ENCODE data around the gene TOR3A. TPM values are rescaled to one million over a fixed set of nuclear protein-coding genes. Genes with fewer than 3 reads are reported as not detected.
"Not testable (repeated sequence)": the region's sequence is repeated elsewhere in the genome, so short reads cannot be mapped to it uniquely, and the experiment has no call there.

Gene TOR3A
- total RNA-seq, 1 experiment from 2014 or later, result 25.2 TPM

DNA sequence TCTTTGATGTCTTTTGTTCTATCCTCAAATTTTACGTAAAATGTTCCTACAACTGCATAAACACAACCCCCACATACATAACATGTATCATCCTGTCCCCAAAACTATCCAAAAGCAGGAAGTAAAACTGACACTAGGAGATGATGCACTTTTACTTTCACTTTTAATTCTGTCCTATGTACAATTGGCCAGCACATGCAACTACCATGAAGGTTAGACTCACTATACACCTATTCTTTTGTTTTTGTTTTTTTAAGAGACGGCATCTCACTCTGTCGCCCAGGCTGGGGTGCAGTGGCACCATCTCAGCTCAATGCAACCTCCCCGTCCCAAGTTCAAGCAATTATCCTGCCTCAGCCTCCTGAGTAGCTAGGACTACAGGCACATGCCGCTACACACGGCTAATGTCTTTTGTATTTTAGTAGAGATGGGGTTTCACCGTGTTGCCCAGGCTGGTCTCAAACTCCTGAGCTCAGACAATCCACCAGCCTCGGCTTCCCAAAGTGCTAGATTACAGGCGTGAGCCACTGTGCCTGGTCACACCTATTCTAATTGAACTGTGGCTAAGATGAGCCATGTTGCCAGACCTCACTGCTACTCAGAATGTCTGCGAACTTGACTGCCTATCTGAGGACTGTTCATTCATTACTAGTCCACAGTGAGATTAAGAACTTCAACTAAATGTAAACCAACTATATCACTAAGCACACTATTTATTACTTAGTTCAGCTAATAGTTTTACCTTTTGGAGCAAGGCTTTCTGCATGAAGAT, 48.0 kb downstream of the TOR3A start:
- TF ChIP-seq, protein P1, sequence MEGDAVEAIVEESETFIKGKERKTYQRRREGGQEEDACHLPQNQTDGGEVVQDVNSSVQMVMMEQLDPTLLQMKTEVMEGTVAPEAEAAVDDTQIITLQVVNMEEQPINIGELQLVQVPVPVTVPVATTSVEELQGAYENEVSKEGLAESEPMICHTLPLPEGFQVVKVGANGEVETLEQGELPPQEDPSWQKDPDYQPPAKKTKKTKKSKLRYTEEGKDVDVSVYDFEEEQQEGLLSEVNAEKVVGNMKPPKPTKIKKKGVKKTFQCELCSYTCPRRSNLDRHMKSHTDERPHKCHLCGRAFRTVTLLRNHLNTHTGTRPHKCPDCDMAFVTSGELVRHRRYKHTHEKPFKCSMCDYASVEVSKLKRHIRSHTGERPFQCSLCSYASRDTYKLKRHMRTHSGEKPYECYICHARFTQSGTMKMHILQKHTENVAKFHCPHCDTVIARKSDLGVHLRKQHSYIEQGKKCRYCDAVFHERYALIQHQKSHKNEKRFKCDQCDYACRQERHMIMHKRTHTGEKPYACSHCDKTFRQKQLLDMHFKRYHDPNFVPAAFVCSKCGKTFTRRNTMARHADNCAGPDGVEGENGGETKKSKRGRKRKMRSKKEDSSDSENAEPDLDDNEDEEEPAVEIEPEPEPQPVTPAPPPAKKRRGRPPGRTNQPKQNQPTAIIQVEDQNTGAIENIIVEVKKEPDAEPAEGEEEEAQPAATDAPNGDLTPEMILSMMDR (IDR thresholded peaks at IDR 0.05; ENCODE audit: insufficient read depth in 1 of 2, low read depth in 1 of 2, low read length in 1 of 2, severe bottlenecking in 1 of 2, unreplicated experiment in 1 of 2), result no peak
- no peak for DNase-seq
- CTCF ChIA-PET, result no interaction called here
- Histone ChIP-seq H3K27me3 (replicated peaks; ENCODE audit: control insufficient read depth, insufficient read depth, low read length) (no peaks in the 10 kb centered on the region), H3K4me3 (ENCODE audit: low read depth, low read length) (no peak overlapping the region), H3K4me1 (peaks cover 9% of the 10 kb centered on the region; the same call in 1 of the 2 replicates), H3K9me3 (no peaks in the 10 kb centered on the region; the same call in 1 of the 2 replicates), H3K36me3 (ENCODE audit: control insufficient read depth, insufficient read depth, low read length) (no peaks in the 10 kb centered on the region; the same call in 1 of the 2 replicates)
- H3K9me3 Mint-ChIP-seq (ENCODE audit: unreplicated experiment), result no peaks in the 10 kb centered on the region
- BruUV-seq (replicated peaks), result no TSS peak
- POLR2A ChIA-PET, result no interaction called here
- no peak overlapping the region for H3K4me3 Mint-ChIP-seq (ENCODE audit: unreplicated experiment)
- H3K4me1 Mint-ChIP-seq (ENCODE audit: low read depth, unreplicated experiment), result peaks cover 7% of the 10 kb centered on the region
- no peak overlapping the region for H3K27ac Mint-ChIP-seq (ENCODE audit: unreplicated experiment)
- intact Hi-C loops (cut with micrococcal nuclease; ENCODE audit: unreplicated experiment), result no loop called here
- peaks cover 32% of the 10 kb centered on the region for H3K36me3 Mint-ChIP-seq (ENCODE audit: insufficient read depth, unreplicated experiment)
- H3K27me3 Mint-ChIP-seq (ENCODE audit: insufficient read depth, unreplicated experiment), result no peaks in the 10 kb centered on the region

DNA sequence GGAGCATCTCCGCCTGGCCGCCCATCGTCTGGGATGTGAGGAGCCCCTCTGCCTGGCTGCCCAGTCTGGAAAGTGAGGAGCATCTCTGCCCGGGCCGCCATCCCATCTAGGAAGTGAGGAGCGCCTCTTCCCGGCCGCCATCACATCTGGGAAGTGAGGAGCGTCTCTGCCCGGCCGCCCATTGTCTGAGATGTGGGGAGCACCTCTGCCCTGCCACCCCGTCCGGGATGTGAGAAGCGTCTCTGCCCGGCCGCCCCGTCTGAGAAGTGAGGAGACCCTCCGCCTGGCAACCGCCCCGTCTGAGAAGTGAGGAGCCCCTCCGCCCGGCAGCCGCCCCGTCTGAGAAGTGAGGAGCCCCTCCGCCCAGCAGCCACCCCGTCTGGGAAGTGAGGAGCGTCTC, 53.3 kb downstream of the TOR3A start:
- BruUV-seq (replicated peaks); H3K4me3 ChIP-seq (ENCODE audit: low read depth, low read length); CTCF ChIA-PET; H3K36me3 ChIP-seq (ENCODE audit: control insufficient read depth, insufficient read depth, low read length); DNase-seq; H3K9me3 ChIP-seq; POLR2A ChIA-PET; H3K4me1 Mint-ChIP-seq (ENCODE audit: low read depth, unreplicated experiment); H3K27ac Mint-ChIP-seq (ENCODE audit: unreplicated experiment); H3K4me3 Mint-ChIP-seq (ENCODE audit: unreplicated experiment); H3K27me3 ChIP-seq (replicated peaks; ENCODE audit: control insufficient read depth, insufficient read depth, low read length); H3K27me3 Mint-ChIP-seq (ENCODE audit: insufficient read depth, unreplicated experiment); H3K4me1 ChIP-seq; intact Hi-C loops (cut with micrococcal nuclease; ENCODE audit: unreplicated experiment): not testable (repeated sequence)
- H3K9me3 Mint-ChIP-seq (ENCODE audit: unreplicated experiment), result peaks cover 13% of the 10 kb centered on the region
- H3K36me3 Mint-ChIP-seq (ENCODE audit: insufficient read depth, unreplicated experiment), result peaks cover 16% of the 10 kb centered on the region

DNA sequence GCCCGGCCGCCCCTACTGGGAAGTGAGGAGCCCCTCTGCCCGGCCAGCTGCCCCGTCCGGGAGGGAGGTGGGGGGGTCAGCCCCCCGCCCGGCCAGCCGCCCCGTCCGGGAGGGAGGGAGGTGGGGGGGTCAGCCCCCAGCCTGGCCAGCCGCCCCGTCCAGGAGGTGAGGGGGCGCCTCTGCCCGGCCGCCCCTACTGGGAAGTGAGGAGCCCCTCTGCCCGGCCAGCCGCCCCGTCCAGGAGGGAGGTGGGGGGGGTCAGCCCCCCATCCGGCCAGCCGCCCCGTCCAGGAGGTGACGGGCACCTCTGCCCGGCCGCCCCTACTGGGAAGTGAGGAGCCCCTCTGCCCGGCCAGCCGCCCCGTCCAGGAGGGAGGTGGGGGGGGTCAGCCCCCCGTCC, 53.8 kb downstream of the TOR3A start:
- H3K27ac Mint-ChIP-seq (ENCODE audit: unreplicated experiment); H3K9me3 ChIP-seq; H3K4me1 Mint-ChIP-seq (ENCODE audit: low read depth, unreplicated experiment); H3K4me1 ChIP-seq; POLR2A ChIA-PET; intact Hi-C loops (cut with micrococcal nuclease; ENCODE audit: unreplicated experiment); BruUV-seq (replicated peaks); DNase-seq; H3K27me3 ChIP-seq (replicated peaks; ENCODE audit: control insufficient read depth, insufficient read depth, low read length); H3K4me3 ChIP-seq (ENCODE audit: low read depth, low read length); CTCF ChIA-PET; H3K36me3 ChIP-seq (ENCODE audit: control insufficient read depth, insufficient read depth, low read length); H3K27me3 Mint-ChIP-seq (ENCODE audit: insufficient read depth, unreplicated experiment); H3K4me3 Mint-ChIP-seq (ENCODE audit: unreplicated experiment): not testable (repeated sequence)
- peaks cover 17% of the 10 kb centered on the region for H3K9me3 Mint-ChIP-seq (ENCODE audit: unreplicated experiment)
- H3K36me3 Mint-ChIP-seq (ENCODE audit: insufficient read depth, unreplicated experiment), result peaks cover 15% of the 10 kb centered on the region

DNA sequence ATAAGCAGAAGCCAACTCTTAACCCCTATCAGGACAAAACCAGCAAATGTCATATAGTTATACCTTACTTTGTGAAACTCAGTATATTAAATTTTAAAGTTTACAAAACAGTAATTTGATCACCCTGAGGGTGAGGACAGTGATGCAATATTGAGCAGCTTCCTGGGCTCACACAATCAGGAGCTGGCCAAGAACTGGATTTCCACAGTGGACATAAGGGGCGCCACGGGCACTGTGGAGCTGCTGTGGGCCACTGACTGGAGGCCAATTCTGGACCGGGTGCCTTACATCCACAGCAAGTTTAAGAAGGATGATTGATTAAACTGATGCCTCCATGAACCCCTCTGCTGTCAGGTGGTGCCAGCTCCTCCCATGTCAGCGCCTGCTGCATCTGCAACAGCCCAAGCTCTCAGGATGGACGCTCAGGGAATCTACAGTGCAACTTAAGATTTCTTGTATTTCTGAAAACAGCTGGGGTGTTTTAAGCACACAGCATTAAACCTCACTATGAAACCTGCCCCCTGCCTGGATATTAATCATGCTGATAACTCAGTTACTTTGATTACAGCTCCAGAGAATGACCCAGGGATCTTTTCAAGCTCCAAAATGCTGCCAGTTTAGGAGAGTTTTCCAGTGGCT, 55.9 kb downstream of the TOR3A start:
- peaks cover 2% of the 10 kb centered on the region for H3K4me1 Mint-ChIP-seq (ENCODE audit: low read depth, unreplicated experiment)
- Histone ChIP-seq H3K27me3 (replicated peaks; ENCODE audit: control insufficient read depth, insufficient read depth, low read length) (no peaks in the 10 kb centered on the region), H3K4me1 (peaks cover 6% of the 10 kb centered on the region; the same call in 1 of the 2 replicates), H3K36me3 (ENCODE audit: control insufficient read depth, insufficient read depth, low read length) (no peaks in the 10 kb centered on the region; the same call in 1 of the 2 replicates), H3K9me3 (peaks cover 6% of the 10 kb centered on the region; the same call in 1 of the 2 replicates), H3K4me3 (ENCODE audit: low read depth, low read length) (no peak overlapping the region)
- TF ChIP-seq, protein P1 (IDR thresholded peaks at IDR 0.05; ENCODE audit: insufficient read depth in 1 of 2, low read depth in 1 of 2, low read length in 1 of 2, severe bottlenecking in 1 of 2, unreplicated experiment in 1 of 2), result no peak
- no peak overlapping the region for H3K4me3 Mint-ChIP-seq (ENCODE audit: unreplicated experiment)
- ChIA-PET CTCF (no interaction called here), POLR2A (no interaction called here)
- no TSS peak for BruUV-seq (replicated peaks)
- H3K36me3 Mint-ChIP-seq (ENCODE audit: insufficient read depth, unreplicated experiment), result peaks cover 18% of the 10 kb centered on the region
- no peaks in the 10 kb centered on the region for H3K27me3 Mint-ChIP-seq (ENCODE audit: insufficient read depth, unreplicated experiment)
- no peak overlapping the region for H3K27ac Mint-ChIP-seq (ENCODE audit: unreplicated experiment)
- peaks cover 17% of the 10 kb centered on the region for H3K9me3 Mint-ChIP-seq (ENCODE audit: unreplicated experiment)
- DNase-seq, result no peak
- intact Hi-C loops (cut with micrococcal nuclease; ENCODE audit: unreplicated experiment), result no loop called here

DNA sequence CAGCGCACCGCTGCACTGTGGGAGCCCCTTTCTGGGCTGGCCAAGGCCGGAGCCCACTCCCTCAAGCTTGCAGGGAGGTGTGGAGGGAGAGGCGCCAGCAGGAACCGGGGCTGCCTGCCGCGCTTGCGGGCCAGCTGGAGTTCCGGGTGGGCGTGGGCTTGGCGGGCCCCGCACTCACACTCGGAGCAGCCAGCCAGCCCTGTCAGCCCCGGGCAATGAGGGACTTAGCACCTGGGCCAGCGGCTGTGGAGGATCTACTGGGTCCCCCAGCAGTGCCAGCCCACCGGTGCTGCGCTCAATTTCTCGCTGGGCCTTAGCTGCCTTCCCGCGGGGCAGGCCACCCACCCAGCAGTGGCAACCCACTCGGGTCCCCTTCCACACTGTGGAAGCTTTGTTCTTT, 56.9 kb downstream of the TOR3A start:
- BruUV-seq (replicated peaks); H3K27me3 ChIP-seq (replicated peaks; ENCODE audit: control insufficient read depth, insufficient read depth, low read length); H3K4me3 ChIP-seq (ENCODE audit: low read depth, low read length); intact Hi-C loops (cut with micrococcal nuclease; ENCODE audit: unreplicated experiment); CTCF ChIA-PET; POLR2A ChIA-PET; DNase-seq; H3K4me1 Mint-ChIP-seq (ENCODE audit: low read depth, unreplicated experiment); H3K36me3 ChIP-seq (ENCODE audit: control insufficient read depth, insufficient read depth, low read length); H3K27ac Mint-ChIP-seq (ENCODE audit: unreplicated experiment); H3K27me3 Mint-ChIP-seq (ENCODE audit: insufficient read depth, unreplicated experiment); H3K9me3 ChIP-seq; H3K4me3 Mint-ChIP-seq (ENCODE audit: unreplicated experiment): not testable (repeated sequence)
- H3K9me3 Mint-ChIP-seq (ENCODE audit: unreplicated experiment), result peaks cover 17% of the 10 kb centered on the region
- H3K4me1 ChIP-seq, result peaks cover 13% of the 10 kb centered on the region; the same call in 1 of the 2 replicates
- H3K36me3 Mint-ChIP-seq (ENCODE audit: insufficient read depth, unreplicated experiment), result peaks cover 18% of the 10 kb centered on the region
